K562 (cell line): Measurements from ENCODE around the gene CBS.
"Not testable (repeated sequence)": the region's sequence is repeated elsewhere in the genome, so short reads cannot be mapped to it uniquely, and the experiment has no call there.

Experiments
- BMI1 ChIP-seq: fragments of 150-350 bp; IDR thresholded peaks from 2 replicates; pipeline ENCODE4 v1.6.1; 2014; ENCODE audit warnings: low read length
- TCF7 ChIP-seq: sonication (generic); IDR thresholded peaks from 2 replicates; pipeline ENCODE4 v1.6.1; 2016; ENCODE audit warnings: antibody characterized with exemption, borderline replicate concordance
- XRCC3 ChIP-seq: fragments of 450-650 bp; IDR thresholded peaks from 2 replicates; pipeline ENCODE4 v1.6.1; 2017; ENCODE audit warnings: mild to moderate bottlenecking, moderate library complexity
- ZC3H4 ChIP-seq: sonication (generic); formaldehyde crosslinking; IDR thresholded peaks from 2 replicates; pipeline ENCODE4 v1.9.0; 2021; ENCODE audit warnings: missing genetic modification reagents, borderline replicate concordance
- ZNF764 ChIP-seq: fragments of 250-450 bp; sonication (Bioruptor Pico); IDR thresholded peaks from 2 replicates; pipeline ENCODE4 v1.4.0; 2020; ENCODE audit warnings: low read depth, mild to moderate bottlenecking, moderate library complexity

GRCh38 chr21:43068065-43068464 is 7.6 kb downstream of the CBS start:
- not testable (repeated sequence) for TF ChIP-seq BMI1; ZNF764; ZC3H4 (CRISPR knock-in tag); TCF7; XRCC3
